Breast epithelium (tissue), 3 donors: Measurements from ENCODE around the gene CYP4F2.

Experiments
- POLR2A ChIP-seq: fragments of 450-650 bp; IDR thresholded peaks from one replicate; pipeline ENCODE4 v1.6.1; 2016; ENCODE audit warnings: antibody characterized with exemption, mild to moderate bottlenecking, moderate library complexity
- TF ChIP-seq, protein P1 (sequence below), 3 donors: fragments of 450-650 bp; IDR thresholded peaks; one replicate each; pipeline ENCODE4 v1.5.1; 2016 to 2017; ENCODE audit warnings: antibody characterized with exemption in 3 of 3, mild to moderate bottlenecking in 3 of 3, moderate library complexity in 3 of 3

DNA sequence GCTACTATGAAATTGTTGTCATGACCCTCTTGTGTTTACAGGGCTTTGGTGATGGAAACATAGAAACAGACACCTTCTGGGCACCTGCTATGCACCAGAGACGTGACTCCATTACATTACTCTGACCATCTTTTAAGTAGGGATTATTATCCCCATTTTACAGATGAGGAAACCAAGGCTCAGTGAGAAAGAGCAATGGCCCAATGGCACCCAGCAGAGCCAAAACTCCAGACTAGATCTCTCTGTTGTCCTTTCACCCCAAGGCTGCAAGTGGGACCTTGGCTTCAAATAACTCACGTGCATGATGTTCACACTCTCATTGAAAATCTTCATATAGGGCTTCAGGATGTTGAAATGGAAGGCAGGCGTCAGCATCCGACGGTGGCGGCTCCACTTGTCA, 5.9 kb downstream of the CYP4F2 start:
- TF ChIP-seq, protein P1, sequence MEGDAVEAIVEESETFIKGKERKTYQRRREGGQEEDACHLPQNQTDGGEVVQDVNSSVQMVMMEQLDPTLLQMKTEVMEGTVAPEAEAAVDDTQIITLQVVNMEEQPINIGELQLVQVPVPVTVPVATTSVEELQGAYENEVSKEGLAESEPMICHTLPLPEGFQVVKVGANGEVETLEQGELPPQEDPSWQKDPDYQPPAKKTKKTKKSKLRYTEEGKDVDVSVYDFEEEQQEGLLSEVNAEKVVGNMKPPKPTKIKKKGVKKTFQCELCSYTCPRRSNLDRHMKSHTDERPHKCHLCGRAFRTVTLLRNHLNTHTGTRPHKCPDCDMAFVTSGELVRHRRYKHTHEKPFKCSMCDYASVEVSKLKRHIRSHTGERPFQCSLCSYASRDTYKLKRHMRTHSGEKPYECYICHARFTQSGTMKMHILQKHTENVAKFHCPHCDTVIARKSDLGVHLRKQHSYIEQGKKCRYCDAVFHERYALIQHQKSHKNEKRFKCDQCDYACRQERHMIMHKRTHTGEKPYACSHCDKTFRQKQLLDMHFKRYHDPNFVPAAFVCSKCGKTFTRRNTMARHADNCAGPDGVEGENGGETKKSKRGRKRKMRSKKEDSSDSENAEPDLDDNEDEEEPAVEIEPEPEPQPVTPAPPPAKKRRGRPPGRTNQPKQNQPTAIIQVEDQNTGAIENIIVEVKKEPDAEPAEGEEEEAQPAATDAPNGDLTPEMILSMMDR (IDR thresholded peaks at IDR 0.05) = no peak
- no peak for TF ChIP-seq POLR2A
